ENCODE data around the gene NRIP1.

NRIP1 gene

DNA sequence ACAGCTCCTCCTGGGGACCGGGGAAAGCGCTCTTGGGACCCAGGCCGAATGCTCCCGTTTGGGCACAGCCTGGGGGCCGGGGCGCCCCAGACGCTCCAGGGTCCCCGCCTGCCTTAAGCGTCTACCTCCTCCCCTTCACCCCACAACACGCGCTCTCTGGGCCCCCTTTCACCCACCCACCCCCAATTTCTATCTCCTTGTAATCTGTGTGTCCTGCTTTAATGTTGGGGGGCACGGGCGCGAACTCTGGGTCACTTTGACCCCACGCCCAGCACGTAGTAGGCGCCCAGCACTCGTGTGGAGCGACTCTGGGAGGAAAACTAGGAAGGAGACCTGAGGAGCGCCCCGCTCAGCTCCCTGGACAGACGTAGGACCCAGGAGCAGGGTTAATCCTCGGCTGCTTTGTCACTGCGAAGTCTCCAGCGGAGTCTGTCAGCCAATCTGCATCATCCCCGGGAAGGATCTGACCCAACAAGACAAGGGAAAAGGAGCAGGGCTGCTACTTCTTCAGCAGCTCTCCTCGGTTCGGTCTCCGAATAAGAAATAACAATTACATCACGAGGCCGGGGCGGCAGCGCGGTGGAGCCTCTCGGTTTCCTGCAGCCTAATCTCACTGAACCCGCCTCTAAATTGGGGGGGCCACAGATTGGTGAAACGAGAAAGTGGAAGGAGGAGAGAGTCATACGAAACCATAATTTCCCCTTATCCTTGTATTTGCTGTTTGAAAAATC lies 757 bp upstream of the NRIP1 start:
- peak in 2 of 3 experiments; percentile 66 to 76 for DNase-seq

DNA sequence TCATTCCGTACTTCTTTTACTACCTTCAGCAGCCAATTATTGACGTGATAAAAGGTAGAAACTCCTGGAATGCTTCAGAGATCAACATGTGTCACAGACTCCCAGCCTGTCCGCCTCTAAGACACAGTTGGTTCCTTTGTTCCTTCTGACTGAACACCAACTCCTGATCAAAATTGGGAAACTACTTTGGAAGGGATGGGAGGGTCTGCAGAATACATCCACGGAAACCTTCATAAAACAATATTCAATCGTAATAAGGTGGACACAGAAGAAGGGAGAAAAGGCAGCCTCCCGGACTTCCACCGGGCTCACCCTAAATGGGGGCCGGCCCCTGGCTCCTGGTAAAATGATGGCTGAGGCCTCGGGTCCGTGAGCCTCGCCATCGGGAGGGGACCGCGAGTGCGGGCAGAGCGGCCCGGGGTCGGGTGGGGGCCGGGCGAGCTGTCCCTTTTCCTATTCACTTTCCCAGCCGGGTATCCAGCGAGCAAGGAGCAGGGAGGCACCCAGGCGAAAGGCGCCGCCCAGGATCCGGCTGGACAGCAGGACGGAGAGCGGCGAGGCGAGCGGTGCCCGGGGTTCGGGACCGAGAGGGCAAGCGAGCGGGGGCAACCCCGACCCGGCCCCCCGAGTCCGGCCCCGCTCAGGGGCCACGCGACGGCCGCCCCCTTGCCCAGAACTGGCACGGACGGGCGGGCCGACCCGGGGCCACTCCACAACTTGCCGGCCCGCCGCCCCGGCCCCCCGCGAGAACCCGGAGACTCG lies 805 bp downstream of the NRIP1 start:
- peak in 2 of 3 experiments; percentile 73 to 83 for DNase-seq

DNA sequence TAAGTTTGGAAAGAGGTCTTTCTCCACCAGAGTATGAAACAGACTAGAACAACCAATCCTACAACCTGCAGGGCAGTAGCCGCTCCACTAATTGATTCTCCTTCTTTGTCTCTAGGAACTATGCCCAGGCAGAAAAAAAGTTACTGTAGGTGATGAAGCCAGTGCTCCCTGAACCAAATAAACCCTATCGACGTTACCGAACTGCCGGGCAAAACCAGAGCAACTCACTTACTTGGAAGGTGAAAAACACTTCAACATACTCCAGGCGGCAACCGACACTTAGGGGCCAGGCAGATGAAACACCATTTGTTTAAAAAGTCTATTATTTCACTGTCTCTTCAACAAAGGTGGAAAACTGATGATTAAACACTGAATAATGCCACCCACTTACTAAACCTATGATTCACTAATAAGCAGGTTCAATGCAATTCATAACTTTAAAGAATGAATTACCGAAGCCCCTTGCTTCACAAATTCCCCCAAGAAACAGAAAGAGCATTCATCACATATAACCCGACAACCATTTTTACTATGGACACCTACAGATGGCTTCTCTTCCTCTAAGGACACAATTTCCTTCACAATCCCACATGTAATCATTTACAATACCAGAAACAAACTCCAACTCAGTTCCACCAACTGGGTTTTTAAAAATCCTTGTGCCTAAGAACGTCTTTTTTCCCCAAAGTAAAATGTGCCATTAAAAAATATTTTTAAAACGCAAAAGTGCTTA lies 1.6 kb downstream of the NRIP1 start:
- peak in 2 of 3 experiments; percentile 50 to 84 for DNase-seq

DNA sequence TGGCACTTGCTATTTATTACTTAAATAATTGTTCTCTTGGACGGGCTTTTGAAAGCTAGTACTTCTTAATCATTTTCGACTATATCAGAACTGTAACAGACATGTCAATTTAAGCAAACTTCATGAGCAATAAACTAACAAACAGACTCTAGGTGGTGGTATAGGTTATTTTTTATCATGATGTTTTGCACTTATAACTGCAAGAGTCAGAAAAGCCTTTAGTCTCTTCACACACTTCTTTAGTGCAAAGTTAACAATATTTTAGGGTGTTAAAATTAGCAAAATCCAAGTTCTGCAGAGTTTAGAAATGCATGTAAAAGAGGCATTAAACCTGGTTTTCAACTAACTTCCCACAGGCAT lies 2.2 kb downstream of the NRIP1 start:
- DNase-seq: peak in 1 of 3 experiments; percentile 70

DNA sequence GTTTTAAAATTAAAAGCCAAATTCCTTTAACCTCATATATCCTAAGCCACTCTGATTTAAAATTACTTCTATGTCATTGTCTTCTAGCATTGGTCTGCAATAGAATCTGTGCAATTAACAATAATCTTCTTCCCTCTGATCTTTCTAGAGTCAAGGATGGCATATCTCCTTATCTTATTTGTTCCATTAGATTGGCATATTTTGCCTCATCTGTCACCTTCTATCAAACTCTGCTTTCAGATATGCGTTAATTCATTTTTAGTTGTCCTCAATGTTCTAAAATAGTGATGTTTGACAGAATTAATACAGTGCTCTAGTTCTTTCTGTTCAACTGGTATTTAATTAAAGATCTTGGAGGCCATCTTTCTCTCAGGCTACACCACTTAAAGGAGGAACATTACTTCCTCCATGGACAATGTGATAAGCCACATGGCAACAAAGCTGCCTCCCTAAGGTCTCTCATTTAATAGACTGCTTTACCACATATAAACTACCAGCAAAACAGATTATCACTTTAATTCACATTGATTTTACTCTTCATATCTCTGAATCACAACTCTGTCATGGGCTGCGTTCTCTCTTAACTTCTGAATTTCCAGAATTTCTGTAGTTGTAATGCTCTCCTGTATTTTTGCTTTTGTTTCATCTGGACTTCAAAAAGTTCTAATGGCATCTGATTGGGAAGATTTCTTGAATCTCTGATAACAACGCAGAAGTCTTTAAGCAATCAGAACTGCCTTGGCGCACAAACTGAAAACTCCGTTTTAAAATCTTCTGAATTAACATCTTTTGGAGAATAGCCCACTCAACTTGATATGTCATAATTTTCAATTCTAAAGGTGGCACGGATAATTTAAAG lies 2.8 kb downstream of the NRIP1 start:
- DNase-seq: peak in 2 of 3 experiments; percentile 9 to 62

DNA sequence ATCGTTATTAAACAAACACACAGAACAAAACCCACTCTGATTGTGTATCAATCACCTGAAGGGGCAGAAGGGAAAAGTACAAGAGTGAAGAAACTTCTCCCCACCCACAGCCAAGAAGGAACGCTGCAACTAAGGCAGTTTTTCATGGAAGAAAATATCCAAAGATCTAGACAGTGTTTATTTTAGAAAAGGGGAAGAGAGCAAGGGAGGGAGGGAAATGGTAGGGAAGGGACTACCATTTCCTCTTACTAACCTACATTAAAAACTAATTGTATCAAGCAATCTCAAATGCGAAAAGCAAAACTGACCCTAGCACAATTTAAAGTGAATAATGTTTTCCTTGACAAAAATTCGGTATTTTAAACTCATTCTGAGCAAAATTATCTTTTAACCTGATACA lies 3.5 kb downstream of the NRIP1 start:
- peak in 1 of 3 experiments; percentile 61 for DNase-seq

DNA sequence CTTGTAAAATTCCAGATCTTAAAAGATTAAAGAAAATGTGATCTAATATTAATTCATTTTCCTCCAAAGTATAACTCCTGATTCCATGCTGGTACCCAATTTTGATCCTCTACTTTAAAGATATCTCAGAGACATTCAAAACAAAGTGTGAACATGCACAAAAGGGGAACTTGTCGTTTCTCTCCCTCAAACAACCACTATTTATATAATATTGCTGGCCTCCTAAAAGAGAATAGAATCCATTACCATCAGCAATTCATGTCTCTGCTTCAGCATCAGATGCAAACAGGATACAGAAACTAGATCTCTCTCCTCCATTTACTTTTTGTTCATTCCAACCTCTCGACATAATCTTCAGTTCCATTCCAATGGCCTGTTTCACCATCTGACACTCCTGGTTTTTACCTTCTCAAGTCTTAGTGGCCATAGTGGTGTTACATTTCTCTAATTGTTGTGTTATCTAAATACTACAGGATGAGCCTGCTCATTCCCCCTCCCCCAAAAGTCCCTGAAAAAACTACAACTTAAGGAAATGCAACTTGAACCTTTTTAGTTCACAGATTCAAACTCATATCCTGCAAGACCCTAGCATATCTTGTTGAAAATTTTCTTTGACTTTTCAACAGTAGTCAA lies 4.1 kb downstream of the NRIP1 start:
- peak in 2 of 3 experiments; percentile 29 to 61 for DNase-seq

DNA sequence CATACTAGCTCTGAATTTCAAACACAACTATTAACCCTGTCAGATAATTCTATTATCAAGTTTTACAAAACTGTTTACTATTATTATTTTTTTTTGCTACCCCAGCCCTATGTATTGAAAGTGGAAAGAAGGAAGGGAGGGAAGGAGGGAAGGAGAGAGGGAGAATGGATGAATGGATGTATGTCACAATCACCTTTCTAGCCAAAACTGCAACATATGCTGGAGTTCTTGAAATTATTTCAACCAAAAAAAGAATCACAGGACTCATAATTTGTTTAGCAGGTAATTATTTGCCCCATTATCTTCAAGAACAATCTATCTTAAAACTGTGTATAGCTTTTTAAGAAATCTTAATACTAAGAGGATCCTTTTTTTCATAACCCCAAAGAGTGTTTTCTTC lies 5.4 kb downstream of the NRIP1 start:
- DNase-seq: no peak

DNA sequence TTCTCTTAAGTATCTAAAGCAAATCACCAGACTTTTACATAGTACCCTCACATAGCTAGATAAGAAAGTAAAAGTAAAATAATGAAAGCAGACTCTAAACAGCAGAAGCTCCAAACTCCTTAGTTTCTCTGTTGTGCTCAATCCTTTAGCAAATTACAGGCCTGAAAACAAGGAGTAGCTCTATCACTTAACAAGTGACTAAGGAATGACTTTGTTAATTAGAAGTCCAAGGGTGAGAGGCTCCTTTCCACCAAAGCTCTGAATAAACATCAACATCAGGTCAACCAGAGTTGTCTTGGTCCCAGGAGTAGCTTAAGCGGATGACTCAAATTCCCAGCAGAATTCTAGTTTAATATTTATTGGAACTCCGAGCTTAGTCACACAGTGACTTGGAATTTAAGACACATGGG lies 5.9 kb downstream of the NRIP1 start:
- peak in 1 of 3 experiments; percentile 39 for DNase-seq

DNA sequence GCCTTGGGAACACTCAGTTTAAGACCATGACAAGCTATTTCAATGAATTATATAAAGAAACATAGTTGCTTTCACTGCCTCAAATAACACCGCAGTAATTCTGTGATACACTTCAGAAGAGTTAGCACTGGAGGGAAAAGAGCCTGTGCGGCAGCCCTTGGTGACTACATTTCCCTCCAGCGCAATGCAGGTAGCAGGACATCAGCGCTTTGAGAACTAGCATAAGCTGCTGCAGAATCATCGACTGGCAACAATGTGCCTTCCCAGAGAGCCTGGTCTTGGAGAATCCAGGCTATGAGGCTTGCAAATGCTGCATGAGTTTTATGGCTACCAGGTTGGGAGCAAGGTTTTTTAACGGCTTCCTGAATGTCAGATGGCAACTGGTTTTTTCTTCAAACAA lies 7.5 kb downstream of the NRIP1 start:
- DNase-seq: no peak

DNA sequence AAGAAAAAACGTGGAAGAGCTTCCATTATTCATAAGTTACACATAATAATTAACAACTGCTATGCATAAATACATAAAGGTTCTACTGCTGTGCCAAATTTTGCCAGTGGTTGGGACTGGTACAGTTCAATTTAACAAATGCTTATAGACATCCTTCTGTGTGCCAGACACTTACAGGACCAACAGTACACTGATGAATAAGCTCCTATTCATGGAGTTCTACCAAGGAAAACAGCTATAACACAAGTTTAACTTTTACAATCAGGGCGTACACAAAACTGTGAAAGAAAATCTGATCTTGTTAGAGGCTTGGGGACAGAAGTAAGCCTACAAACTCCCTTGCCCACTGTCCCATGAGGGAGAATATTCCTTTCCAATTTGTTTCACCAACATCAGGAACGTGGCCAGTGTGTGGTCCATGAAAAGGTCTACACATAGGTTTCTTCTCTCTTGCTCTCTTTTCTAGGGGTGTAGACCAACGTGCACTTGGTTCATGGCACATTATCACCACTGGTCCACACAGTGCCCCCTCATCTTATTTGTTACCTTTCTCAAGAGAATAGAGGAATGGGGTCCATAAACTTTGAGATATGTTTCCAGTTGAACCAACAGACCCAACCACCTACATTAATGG lies 10.1 kb downstream of the NRIP1 start:
- no peak for DNase-seq

DNA sequence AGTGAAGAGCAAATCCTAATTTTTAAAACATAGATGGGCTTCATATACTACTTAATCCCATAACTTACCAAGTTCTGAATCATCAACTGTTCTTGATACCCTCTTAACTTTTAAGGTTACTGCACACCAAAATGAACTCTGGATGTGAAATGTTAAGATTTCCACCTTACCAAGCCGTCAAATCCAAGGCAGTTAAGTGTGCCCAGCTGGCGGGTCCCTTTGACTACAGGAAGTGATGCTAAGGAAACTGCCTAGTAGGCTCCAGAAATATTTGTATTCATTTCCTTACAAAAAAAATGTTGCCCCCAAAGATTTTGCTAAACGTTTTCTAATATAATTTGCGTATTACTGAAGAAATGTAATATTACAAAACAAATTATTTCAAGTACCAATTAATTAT lies 10.7 kb downstream of the NRIP1 start:
- DNase-seq: peak in 1 of 3 experiments; percentile 16

DNA sequence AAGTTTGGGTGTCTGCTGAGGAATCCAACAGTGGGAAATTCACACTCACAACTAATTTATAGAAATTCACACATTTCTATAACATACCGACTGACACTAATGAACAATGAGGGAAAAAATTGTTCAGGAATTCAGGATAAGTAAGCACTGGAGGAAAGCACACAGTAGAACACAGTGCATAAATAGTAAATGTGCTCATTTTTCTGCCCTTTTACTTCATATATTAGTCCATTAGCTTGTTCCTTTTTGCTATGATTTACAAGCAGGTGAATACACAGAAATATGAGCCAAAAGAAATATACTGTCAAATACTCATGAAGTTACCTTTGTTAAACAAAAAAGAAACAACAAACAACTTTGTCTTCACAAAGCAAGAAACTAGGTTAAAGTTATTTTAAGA lies 11.3 kb downstream of the NRIP1 start:
- no peak for DNase-seq

DNA sequence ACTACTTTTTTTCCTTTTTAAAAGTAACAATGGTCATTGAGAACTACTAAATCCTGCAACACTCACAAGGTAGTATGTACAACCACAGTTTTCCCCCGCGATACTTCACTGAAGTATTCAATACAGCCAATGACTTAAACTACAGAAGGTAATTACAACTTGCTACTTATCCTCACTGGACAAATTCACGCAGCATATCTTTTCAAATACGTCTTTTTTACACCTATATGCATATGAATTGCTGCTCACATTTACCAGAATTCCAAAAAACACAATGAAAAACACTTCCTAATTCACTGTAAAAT lies 12.4 kb downstream of the NRIP1 start:
- no peak for DNase-seq

DNA sequence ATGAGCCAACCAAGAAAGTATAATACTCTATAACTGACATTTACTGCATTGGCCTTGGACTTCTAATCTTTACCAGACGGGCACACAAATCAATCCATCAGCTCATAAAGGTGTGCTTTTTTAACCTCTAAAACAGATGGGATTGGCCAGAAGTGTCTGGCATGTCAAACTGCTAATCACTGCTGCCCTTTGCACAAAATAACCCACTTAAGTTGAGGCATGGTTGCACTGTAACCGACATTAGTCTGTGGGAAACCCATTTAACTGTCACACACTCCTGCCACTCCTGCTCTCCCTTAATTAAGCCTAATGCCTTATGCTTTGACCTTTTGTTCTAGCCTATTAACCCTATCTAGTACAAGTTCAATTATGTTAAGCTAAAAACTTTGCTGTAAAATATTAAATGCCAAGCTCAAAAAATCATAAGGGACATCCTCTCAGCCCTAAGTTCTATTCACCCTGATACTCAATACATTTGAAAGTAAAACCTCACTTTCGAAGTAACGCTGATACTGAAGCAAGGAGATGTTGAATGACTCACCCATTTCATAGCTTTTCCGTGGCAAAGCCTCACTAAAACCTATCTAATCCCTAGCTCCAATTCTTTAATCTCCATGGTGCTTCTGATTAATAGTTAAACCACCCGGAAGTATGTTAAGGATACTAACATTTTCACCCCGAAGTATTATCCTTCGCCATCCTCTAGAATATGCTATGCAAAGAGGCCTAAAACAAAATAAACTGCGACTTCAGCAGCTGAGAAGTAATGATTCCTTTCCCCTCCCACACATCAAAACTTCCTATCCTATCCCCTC lies 12.9 kb downstream of the NRIP1 start:
- peak in 2 of 3 experiments; percentile 48 to 90 for DNase-seq

DNA sequence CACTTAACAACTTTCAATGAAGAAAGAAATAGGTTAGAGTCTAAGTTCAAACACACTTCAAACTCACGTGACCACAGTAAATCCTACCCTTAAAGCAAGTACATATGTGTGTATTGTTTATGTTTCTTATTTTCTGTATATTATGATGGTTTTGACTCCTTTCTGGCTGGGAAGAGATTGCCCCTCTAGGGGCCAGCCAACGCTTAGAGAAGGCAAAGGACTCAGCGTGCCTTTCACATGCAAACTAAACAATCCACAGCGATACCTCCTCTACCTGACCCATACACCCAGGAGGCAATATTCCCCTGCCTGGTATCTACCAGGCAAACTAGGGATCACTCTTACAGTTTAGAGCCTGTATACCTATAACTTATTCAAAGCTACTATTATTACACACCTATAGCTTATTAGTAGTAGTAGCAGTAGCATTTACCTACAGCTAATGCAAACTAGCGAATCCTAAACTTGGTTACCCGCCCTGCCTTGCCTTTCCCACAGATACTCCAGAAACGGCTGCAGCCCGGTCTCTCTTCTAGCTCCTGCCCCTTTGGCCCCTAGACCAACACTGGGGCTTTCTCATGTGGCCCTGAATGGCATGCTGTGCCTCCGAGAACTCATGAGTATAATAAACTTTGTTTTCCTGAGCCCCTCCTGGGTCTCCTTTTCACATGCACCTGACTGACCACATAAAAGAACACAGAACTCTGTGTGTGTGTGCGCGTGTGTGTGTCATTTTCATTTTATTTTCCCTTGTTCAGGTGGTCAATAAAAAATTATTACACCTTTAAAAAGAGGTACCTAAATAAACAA lies 14.0 kb downstream of the NRIP1 start:
- DNase-seq: peak in 2 of 3 experiments; percentile 47 to 73

DNA sequence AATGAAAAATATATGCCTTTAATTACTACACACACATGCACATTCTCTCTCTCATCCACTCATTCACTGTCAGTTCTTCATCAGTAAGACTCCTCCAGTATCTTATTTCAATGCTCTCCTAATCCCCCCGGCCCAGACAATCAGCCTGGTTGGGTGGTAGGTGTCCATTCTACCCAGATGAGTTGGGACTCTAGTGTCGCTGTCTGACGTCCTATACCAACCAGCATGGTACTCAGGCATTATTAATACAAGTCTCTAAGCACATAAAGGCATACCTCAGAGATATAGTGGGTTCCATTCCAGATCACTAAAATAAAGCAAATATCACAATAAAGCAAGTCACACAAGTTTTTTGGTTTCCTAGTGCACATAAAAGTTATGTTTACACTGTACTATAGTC lies 19.8 kb downstream of the NRIP1 start:
- DNase-seq: no peak

DNA sequence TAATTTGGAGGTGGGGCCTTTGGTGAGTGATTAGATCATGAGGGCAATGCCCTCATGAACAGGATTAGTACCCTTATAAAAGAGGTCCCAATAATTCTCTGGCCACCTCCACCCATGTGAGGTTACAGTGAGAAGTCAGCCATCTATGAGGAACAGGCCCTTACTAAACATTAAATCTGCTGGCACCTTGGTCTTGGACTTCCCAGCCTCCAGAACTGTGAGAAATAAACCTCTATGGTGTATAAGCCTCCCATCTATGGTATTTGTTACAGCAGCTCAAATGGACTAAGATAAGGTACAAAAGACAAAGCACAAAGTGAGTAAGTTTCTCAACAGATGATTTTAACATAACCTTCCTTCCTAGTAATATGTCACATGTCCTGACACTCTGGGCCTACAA lies 22.3 kb downstream of the NRIP1 start:
- DNase-seq: no peak

DNA sequence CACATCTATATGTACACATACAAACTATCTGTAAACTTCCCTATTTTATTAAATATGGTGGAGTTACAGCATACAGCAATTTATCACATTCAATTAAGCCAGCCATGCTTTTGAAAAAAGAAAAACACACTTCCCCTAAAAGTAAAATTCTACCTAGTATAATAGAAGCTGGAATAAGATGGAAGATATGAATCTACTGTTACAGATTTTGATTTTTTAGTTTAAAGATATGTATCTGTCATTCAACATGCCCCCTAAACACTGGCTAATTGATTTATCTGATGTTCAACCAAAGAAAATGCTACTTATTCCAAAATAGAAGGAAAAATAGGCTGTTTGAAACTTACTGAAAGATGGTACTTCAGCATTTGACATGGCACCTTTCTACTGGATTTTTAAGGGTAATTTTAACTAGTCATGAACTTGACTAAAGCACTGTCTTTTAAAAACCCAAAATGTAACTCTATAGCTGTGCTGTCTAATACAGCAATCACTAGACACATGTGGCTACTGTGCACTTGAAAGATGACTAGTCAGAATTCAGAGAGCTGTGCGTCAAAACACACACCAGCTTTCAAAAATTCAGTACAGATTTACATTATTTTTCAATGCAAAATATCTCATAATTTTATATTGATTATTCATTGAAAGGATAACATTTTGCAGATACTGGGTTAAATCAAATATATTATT lies 25.0 kb downstream of the NRIP1 start:
- no peak for DNase-seq

All from NCI-H1417 (cell line).